HepG2 (cell line): ENCODE measurements around the gene WTAP. TPM values are rescaled to one million over a fixed set of nuclear protein-coding genes. Genes with fewer than 3 reads are reported as not detected.
A peak's percentile ranks its signal among the peaks of the same experiment; 100 is the strongest.

ENCODE experiments used
- BHLHE40 ChIP-seq: IDR thresholded peaks from 2 replicates; pipeline ENCODE4 v1.6.1; 2011; ENCODE audit warnings: low read length, improper control_type of control experiment
- GTF3A ChIP-seq: sonication (generic); formaldehyde crosslinking; conservative IDR thresholded peaks from 2 replicates; pipeline ENCODE4 v1.4.0; 2020; ENCODE audit warnings: mild to moderate bottlenecking, missing genetic modification reagents
- HDAC2 ChIP-seq: sonication (generic); formaldehyde crosslinking; IDR thresholded peaks from 2 replicates; pipeline ENCODE4 v1.4.0; 2020; ENCODE audit warnings: missing genetic modification reagents
- MAZ ChIP-seq, 2 experiments: sonication (generic) in 1 of 2; formaldehyde crosslinking in 1 of 2; IDR thresholded peaks; 2 replicates each; pipeline versions ENCODE4 v1.5.0 to v1.6.1; 2012 to 2020; ENCODE audit warnings: low read depth in 2 of 2, mild to moderate bottlenecking in 2 of 2, borderline replicate concordance in 1 of 2, improper control_type of control experiment in 1 of 2, low read length in 1 of 2, missing genetic modification reagents in 1 of 2, moderate library complexity in 1 of 2
- MXD4 ChIP-seq: IDR thresholded peaks from 2 replicates; pipeline ENCODE4 v1.6.1; 2016; ENCODE audit warnings: mild to moderate bottlenecking, missing biosample characterization, missing genetic modification reagents
- NFE2L1 ChIP-seq: sonication (generic); formaldehyde crosslinking; IDR thresholded peaks from 2 replicates; pipeline ENCODE4 v1.4.0; 2020; ENCODE audit warnings: missing genetic modification reagents, mild to moderate bottlenecking, borderline replicate concordance
- NFE2L2 ChIP-seq: fragments of 150-350 bp; IDR thresholded peaks from 2 replicates; pipeline ENCODE4 v1.6.1; 2014; ENCODE audit warnings: low read length
- RORA ChIP-seq: sonication (generic); formaldehyde crosslinking; IDR thresholded peaks from 2 replicates; pipeline ENCODE4 v1.5.0; 2020; ENCODE audit warnings: mild to moderate bottlenecking, missing genetic modification reagents, moderate library complexity
- THAP11 ChIP-seq: IDR thresholded peaks from 2 replicates; pipeline ENCODE4 v1.6.1; 2016; ENCODE audit warnings: missing biosample characterization, missing genetic modification reagents
- THRA ChIP-seq: sonication (generic); formaldehyde crosslinking; IDR thresholded peaks from 2 replicates; pipeline ENCODE4 v1.4.0; 2020; ENCODE audit warnings: missing genetic modification reagents, borderline replicate concordance
- TSC22D2 ChIP-seq: sonication (generic); formaldehyde crosslinking; IDR thresholded peaks from 2 replicates; pipeline ENCODE4 v1.5.1; 2020; ENCODE audit warnings: missing genetic modification reagents, mild to moderate bottlenecking, borderline replicate concordance
- ZBTB1 ChIP-seq: sonication (generic); formaldehyde crosslinking; IDR thresholded peaks from 2 replicates; pipeline ENCODE4 v1.4.0; 2020; ENCODE audit warnings: missing genetic modification reagents, borderline replicate concordance
- ZNF264 ChIP-seq: sonication (generic); formaldehyde crosslinking; IDR thresholded peaks from 2 replicates; pipeline ENCODE4 v1.4.0; 2020; ENCODE audit warnings: missing genetic modification reagents
- ZNF44 ChIP-seq: sonication (generic); formaldehyde crosslinking; IDR thresholded peaks from 2 replicates; pipeline ENCODE4 v1.5.1; 2020; ENCODE audit warnings: mild to moderate bottlenecking, missing genetic modification reagents
- ZNF441 ChIP-seq: sonication (generic); formaldehyde crosslinking; IDR thresholded peaks from 2 replicates; pipeline ENCODE4 v1.7.0; 2021; ENCODE audit warnings: missing genetic modification reagents, borderline replicate concordance
- ZNF460 ChIP-seq: sonication (generic); formaldehyde crosslinking; IDR thresholded peaks from 2 replicates; pipeline ENCODE4 v1.5.1; 2020; ENCODE audit warnings: missing genetic modification reagents, mild to moderate bottlenecking, borderline replicate concordance
- ZNF589 ChIP-seq: sonication (generic); formaldehyde crosslinking; conservative IDR thresholded peaks from 2 replicates; pipeline ENCODE4 v1.8.0; 2022; ENCODE audit warnings: mild to moderate bottlenecking, moderate library complexity, missing genetic modification reagents
- ZNF646 ChIP-seq: sonication (generic); formaldehyde crosslinking; IDR thresholded peaks from 2 replicates; pipeline ENCODE4 v1.9.0; 2021; ENCODE audit warnings: mild to moderate bottlenecking, missing genetic modification reagents
- ZNF737 ChIP-seq: sonication (generic); formaldehyde crosslinking; IDR thresholded peaks from 2 replicates; pipeline ENCODE4 v1.5.0; 2020; ENCODE audit warnings: missing genetic modification reagents, mild to moderate bottlenecking, borderline replicate concordance
- ZNF776 ChIP-seq: sonication (generic); formaldehyde crosslinking; IDR thresholded peaks from 2 replicates; pipeline ENCODE4 v1.4.0; 2020; ENCODE audit warnings: mild to moderate bottlenecking, missing genetic modification reagents
- polyA plus RNA-seq, 8 experiments: library from polyadenylated mRNA; depleted of rRNA in 3 of 8; stranded (reverse) in 7 of 8; unstranded in 1 of 8; fragments of >200 nt; fragmentation: Illumina TruSeq in 4 of 8; extraction: Trizol in 4 of 8; gene quantifications; 2 replicates each; pipeline versions ENCODE4 v1.2.1 to v1.2.3, GENCODE V29; 2011 to 2016; ENCODE audit warnings: low read depth in 4 of 8, missing spikeins in 1 of 8, mixed read lengths in 1 of 8; ENCODE audit not compliant: insufficient read depth in 1 of 8
- total RNA-seq, 5 experiments: library from RNA; depleted of rRNA; stranded (reverse); fragments of >200 nt; fragmentation: Illumina TruSeq; extraction: Trizol; gene quantifications; 2 replicates each; pipeline ENCODE4 v1.2.3, GENCODE V29; 2016; ENCODE audit warnings: low read depth in 1 of 5

Gene WTAP
- total and polyA plus RNA-seq, 2 of the 13 experiments (the other 11 are each of a cell fraction or from before 2014, with no cell fraction given) = 31.6 to 167 TPM

GRCh38 chr6:159762681-159763293 lies 35.5 kb downstream of the WTAP start (continued):
- 0 out of 2 replicates have a peak, but pooled peaks have one; percentile 2 for TF ChIP-seq NFE2L1
- 0 out of 2 replicates have a peak, but pooled peaks have one; percentile 11 for TF ChIP-seq TSC22D2 (CRISPR knock-in tag)
- TF ChIP-seq ZBTB1 = 0 out of 2 replicates have a peak, but pooled peaks have one; percentile 23
- peak; percentile 24; the same call in 1 of the 2 replicates for TF ChIP-seq ZNF460 (CRISPR knock-in tag)
- 0 out of 2 replicates have a peak, but pooled peaks have one; percentile 9 for TF ChIP-seq THAP11 (CRISPR knock-in tag)
- 0 out of 2 replicates have a peak, but pooled peaks have one; percentile 17 for TF ChIP-seq ZNF44
- TF ChIP-seq NFE2L2 = no peak
- peak; percentile 58; the same call in 1 of the 2 replicates for TF ChIP-seq MXD4 (CRISPR knock-in tag)
- peak; percentile 97; the same call in 1 of the 2 replicates for TF ChIP-seq ZNF737 (CRISPR knock-in tag)
- TF ChIP-seq HDAC2 (CRISPR knock-in tag) = peak; percentile 88
- TF ChIP-seq ZNF441 (CRISPR knock-in tag) = peak; percentile 54; the same call in 1 of the 2 replicates
- TF ChIP-seq ZNF589 (CRISPR knock-in tag) = 0 out of 2 replicates have a peak, but pooled peaks have one; percentile 27
- peak; percentile 70; the same call in 1 of the 2 replicates for TF ChIP-seq THRA
- TF ChIP-seq BHLHE40 = peak; percentile 67
- no peak for TF ChIP-seq MAZ (IDR thresholded peaks at IDR 0.05; ENCODE audit: borderline replicate concordance, low read depth, low read length)
- no peak; the same call in 1 of the 2 replicates for TF ChIP-seq MAZ (CRISPR knock-in tag; IDR thresholded peaks at IDR 0.05; ENCODE audit: low read depth)
- 0 out of 2 replicates have a peak, but pooled peaks have one; percentile 78 for TF ChIP-seq ZNF264 (CRISPR knock-in tag)
- no peak; the same call in 1 of the 2 replicates for TF ChIP-seq ZNF776
- TF ChIP-seq RORA (CRISPR knock-in tag) = no peak
- no peak for TF ChIP-seq GTF3A (CRISPR knock-in tag)
- peak; percentile 61; the same call in 1 of the 2 replicates for TF ChIP-seq ZNF646 (CRISPR knock-in tag)
